ENCODE measurements around the gene SYTL5. TPM values are rescaled to one million over a fixed set of nuclear protein-coding genes. Genes with fewer than 3 reads are reported as not detected.
"Not testable (repeated sequence)": the region's sequence is repeated elsewhere in the genome, so short reads cannot be mapped to it uniquely, and the experiment has no call there.

The SYTL5 gene
- total RNA-seq, 1 donor from 2014 or later: 2.2 TPM

DNA sequence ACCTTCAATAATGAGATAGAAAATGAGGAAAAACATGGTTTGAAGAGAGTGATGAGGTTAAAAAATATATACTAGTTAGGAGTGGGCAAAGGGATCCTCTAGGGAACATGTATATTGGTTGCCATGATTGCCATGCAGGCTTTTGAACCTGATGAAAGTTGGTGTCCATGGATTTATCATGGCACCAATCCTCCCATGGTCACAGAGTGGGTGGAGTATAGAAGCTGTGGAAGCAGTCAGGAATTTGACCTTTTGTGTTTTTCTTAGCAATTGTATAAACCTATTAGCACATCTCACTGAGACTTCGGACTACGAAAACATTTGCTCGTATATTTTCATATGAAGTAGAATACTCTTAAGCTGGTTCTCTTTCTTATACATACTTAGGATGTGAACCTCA is 30.9 kb upstream of the SYTL5 start:
- no peaks in the 10 kb centered on the region for H3K27me3 Mint-ChIP-seq
- no peak for DNase-seq (ENCODE audit: extremely low spot score, unreplicated experiment)
- H3K4me1 Mint-ChIP-seq (ENCODE audit: unreplicated experiment): no peaks in the 10 kb centered on the region
- no peaks in the 10 kb centered on the region for H3K36me3 Mint-ChIP-seq
- no peak overlapping the region for H3K4me3 Mint-ChIP-seq
- TF ChIP-seq, protein P1, sequence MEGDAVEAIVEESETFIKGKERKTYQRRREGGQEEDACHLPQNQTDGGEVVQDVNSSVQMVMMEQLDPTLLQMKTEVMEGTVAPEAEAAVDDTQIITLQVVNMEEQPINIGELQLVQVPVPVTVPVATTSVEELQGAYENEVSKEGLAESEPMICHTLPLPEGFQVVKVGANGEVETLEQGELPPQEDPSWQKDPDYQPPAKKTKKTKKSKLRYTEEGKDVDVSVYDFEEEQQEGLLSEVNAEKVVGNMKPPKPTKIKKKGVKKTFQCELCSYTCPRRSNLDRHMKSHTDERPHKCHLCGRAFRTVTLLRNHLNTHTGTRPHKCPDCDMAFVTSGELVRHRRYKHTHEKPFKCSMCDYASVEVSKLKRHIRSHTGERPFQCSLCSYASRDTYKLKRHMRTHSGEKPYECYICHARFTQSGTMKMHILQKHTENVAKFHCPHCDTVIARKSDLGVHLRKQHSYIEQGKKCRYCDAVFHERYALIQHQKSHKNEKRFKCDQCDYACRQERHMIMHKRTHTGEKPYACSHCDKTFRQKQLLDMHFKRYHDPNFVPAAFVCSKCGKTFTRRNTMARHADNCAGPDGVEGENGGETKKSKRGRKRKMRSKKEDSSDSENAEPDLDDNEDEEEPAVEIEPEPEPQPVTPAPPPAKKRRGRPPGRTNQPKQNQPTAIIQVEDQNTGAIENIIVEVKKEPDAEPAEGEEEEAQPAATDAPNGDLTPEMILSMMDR (conservative IDR thresholded peaks at IDR 0.05): no peak
- no peaks in the 10 kb centered on the region for H3K9me3 Mint-ChIP-seq
- no peak overlapping the region for H3K27ac Mint-ChIP-seq

DNA sequence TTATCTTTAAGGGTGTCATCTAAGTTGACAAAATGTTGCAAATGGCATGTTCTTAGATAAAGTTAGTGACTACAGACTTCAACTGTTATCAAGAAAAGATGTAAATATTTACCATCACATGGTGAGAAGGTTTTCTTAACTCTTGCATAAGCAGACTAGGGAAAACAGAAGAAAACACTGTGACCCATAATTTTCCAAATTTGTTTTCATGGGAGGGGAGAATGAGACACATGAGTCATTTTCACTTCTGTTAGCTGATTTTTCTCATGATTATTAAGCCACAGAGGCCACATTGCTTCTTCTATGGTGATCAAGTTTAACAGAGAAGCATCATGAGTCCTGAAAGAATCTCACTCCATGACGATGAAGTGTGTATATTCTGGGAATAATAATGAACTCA is 30.2 kb upstream of the SYTL5 start:
- no peaks in the 10 kb centered on the region for H3K36me3 Mint-ChIP-seq
- H3K4me1 Mint-ChIP-seq (ENCODE audit: unreplicated experiment): no peaks in the 10 kb centered on the region
- no peak overlapping the region for H3K4me3 Mint-ChIP-seq
- H3K27ac Mint-ChIP-seq: no peak overlapping the region
- TF ChIP-seq, protein P1 (conservative IDR thresholded peaks at IDR 0.05): no peak
- DNase-seq (ENCODE audit: extremely low spot score, unreplicated experiment): no peak
- no peaks in the 10 kb centered on the region for H3K27me3 Mint-ChIP-seq
- H3K9me3 Mint-ChIP-seq: no peaks in the 10 kb centered on the region

DNA sequence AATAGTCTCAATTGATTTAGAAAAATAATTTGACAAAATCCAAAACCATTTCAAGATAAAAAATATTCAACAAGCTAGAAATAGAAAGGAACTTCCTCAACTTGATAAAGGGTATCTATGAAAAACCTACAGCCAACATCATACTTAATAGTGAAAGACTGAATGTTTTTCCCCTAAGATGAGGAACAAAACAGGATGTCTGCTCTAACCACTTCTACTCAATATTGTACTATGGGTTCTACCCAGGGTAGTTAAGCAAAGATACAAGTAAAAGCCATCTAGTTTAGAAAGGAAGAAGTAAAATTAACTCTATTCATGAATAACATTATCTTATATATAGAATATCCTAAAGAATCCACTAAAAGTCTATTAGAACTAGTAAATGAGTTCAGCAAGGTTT is 21.5 kb upstream of the SYTL5 start:
- Mint-ChIP-seq H3K4me3 (no peak overlapping the region), H3K27ac (no peak overlapping the region), H3K4me1 (ENCODE audit: unreplicated experiment) (no peaks in the 10 kb centered on the region), H3K36me3 (no peaks in the 10 kb centered on the region), H3K9me3 (no peaks in the 10 kb centered on the region), H3K27me3 (no peaks in the 10 kb centered on the region)
- DNase-seq (ENCODE audit: extremely low spot score, unreplicated experiment): no peak
- TF ChIP-seq, protein P1 (conservative IDR thresholded peaks at IDR 0.05): no peak

DNA sequence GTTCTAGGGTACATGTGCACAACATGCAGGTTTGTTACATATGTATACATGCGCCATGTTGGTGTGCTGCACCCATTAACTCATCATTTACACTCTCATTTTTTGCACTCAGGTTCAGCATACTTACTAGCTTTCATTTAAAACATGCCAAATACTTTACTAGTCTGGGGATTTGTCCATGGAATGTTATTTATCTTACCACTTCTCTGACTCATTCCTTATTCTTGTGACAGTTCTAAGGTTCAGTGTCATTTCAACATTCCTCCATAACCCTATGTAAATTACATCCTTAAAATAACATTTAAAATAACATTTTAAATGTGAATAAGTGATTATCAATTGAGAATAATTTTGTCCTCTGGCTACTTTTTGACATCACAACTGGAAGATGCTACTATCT is 19.5 kb upstream of the SYTL5 start:
- Mint-ChIP-seq H3K4me1 (ENCODE audit: unreplicated experiment) (no peaks in the 10 kb centered on the region), H3K27me3 (no peaks in the 10 kb centered on the region), H3K9me3 (no peaks in the 10 kb centered on the region), H3K27ac (no peak overlapping the region), H3K36me3 (no peaks in the 10 kb centered on the region), H3K4me3 (no peak overlapping the region)
- DNase-seq (ENCODE audit: extremely low spot score, unreplicated experiment): no peak
- TF ChIP-seq, protein P1 (conservative IDR thresholded peaks at IDR 0.05): no peak

DNA sequence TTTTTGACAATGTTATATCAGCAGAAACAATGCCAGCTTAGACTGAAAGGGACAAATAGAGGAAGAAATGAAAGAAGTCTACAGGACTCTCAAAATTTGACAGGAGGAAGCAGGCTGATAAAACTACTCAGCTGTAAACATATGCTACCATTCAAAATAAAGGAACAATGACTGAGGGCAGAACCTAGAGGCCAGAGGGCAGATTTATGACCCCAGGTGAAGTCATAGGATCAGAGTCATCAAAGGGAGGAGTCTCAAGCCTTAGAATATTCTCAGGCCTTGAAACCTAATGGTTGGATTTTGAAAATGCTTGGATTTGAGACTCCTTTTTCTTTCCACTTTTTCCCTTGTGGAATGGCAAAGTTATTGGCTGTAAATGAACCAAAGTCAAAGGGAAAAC is 17.0 kb upstream of the SYTL5 start:
- H3K27me3 Mint-ChIP-seq: no peaks in the 10 kb centered on the region
- no peaks in the 10 kb centered on the region for H3K9me3 Mint-ChIP-seq
- TF ChIP-seq, protein P1 (conservative IDR thresholded peaks at IDR 0.05): no peak
- no peak overlapping the region for H3K27ac Mint-ChIP-seq
- H3K4me1 Mint-ChIP-seq (ENCODE audit: unreplicated experiment): no peaks in the 10 kb centered on the region
- H3K36me3 Mint-ChIP-seq: no peaks in the 10 kb centered on the region
- DNase-seq (ENCODE audit: extremely low spot score, unreplicated experiment): no peak
- no peak overlapping the region for H3K4me3 Mint-ChIP-seq

DNA sequence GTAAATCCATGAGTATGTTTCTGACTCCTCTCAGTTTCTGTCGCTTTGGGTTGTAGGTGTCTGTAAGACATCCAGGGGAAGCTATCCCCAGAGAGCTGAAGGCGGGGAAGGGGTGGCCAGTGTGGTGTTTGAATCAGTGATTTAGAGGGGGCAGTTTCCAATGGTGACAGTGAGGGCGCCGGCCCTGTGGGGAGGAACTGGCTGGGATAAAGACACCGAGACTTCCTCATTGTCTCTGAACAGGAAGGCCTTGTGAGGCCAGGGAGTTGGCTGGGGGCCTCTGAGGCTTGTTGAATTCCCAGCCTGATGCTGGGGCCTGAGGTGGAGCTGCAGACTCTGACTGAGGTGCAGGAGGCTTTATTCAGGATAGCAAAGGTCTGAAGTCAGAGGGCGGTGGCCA is 15.1 kb upstream of the SYTL5 start:
- H3K36me3 Mint-ChIP-seq; H3K9me3 Mint-ChIP-seq; DNase-seq (ENCODE audit: extremely low spot score, unreplicated experiment); H3K27ac Mint-ChIP-seq; H3K27me3 Mint-ChIP-seq; H3K4me1 Mint-ChIP-seq (ENCODE audit: unreplicated experiment); H3K4me3 Mint-ChIP-seq: not testable (repeated sequence)

All from type B pancreatic cell (in vitro differentiated cells).